Measurements from ENCODE around the gene TSPAN32. TPM values are rescaled to one million over a fixed set of nuclear protein-coding genes. Genes with fewer than 3 reads are reported as not detected.

Gene TSPAN32
- total and polyA plus RNA-seq, 2 donors (not counting 3 experiments of a cell fraction or from before 2014, with no cell fraction given) = not detected

- CTCF ChIA-PET = interaction anchor here (4.6 kb wide), 1 partner anchor 111 kb away, joined by 48 read pairs; no protein-coding TSS in a partner anchor
- no peaks in the 10 kb centered on the region for H3K27me3 ChIP-seq (ENCODE audit: control insufficient read depth in 2 of 2, insufficient read depth in 2 of 2, low read length in 2 of 2)
- H3K27ac ChIP-seq (ENCODE audit: insufficient read depth, low read depth, low read length) = no peak overlapping the region
- H3K4me2 ChIP-seq (ENCODE audit: insufficient read depth, low read length) = no peak overlapping the region
- no peaks in the 10 kb centered on the region for H4K20me1 ChIP-seq (replicated peaks; ENCODE audit: control insufficient read depth, extremely low read depth, insufficient read depth, low read length)
- H3K79me2 ChIP-seq (ENCODE audit: control insufficient read depth, insufficient read depth, low read length) = no peaks in the 10 kb centered on the region
- H2AFZ ChIP-seq (ENCODE audit: low read depth, low read length) = no peak overlapping the region
- dilution Hi-C loops (cut with MboI; ENCODE audit: extremely low pct_ligation_motif_present, low sequenced_read_pairs) = no loop called here
- intact Hi-C loops (cut with micrococcal nuclease) = loop anchor here (10.0 kb wide), 1 partner anchor 576 kb away; the partner anchor contains the start of gene CDKN1C
- no TSS peak for BruUV-seq (replicated peaks)
- no peak for FAIRE-seq
- POLR2A ChIA-PET = no interaction called here
- H3K36me3 ChIP-seq (ENCODE audit: control insufficient read depth in 2 of 2, extremely low read depth in 1 of 2, insufficient read depth in 2 of 2, low read length in 2 of 2) = no peaks in the 10 kb centered on the region
- no peaks in the 10 kb centered on the region for H3K9me1 ChIP-seq (replicated peaks; ENCODE audit: control insufficient read depth, extremely low read depth, insufficient read depth, low read length)
- H3K9me3 ChIP-seq (replicated peaks; ENCODE audit: control insufficient read depth, insufficient read depth, low read length) = no peaks in the 10 kb centered on the region
- peaks cover 7% of the 10 kb centered on the region for H3K4me1 ChIP-seq (ENCODE audit: control insufficient read depth, extremely low read depth, insufficient read depth, low read length)
- H3K9ac ChIP-seq (replicated peaks; ENCODE audit: extremely low read depth, insufficient read depth, low read length) = no peak overlapping the region
- no peak overlapping the region for H3K4me3 ChIP-seq (replicated peaks in 1 of 3; ENCODE audit: insufficient read depth in 1 of 3, low read depth in 1 of 3, low read length in 3 of 3)
- TF ChIP-seq POLR2AphosphoS5 (IDR thresholded peaks at IDR 0.05; ENCODE audit: insufficient read depth, low read depth, low read length) (no peak), JUN (IDR thresholded peaks at IDR 0.05; ENCODE audit: borderline replicate concordance, insufficient read depth, insufficient read length, low read depth) (no peak), FOS (IDR thresholded peaks at IDR 0.05; ENCODE audit: borderline replicate concordance, insufficient read depth, low read length) (no peak), GATA2 (IDR thresholded peaks at IDR 0.05; ENCODE audit: insufficient read depth, insufficient read length, low read depth, low read length) (no peak), CTCF (IDR thresholded peaks at IDR 0.05; ENCODE audit: extremely low read depth in 1 of 2, insufficient read depth in 1 of 2, low read depth in 1 of 2, low read length in 2 of 2) (no peak), MAX (IDR thresholded peaks at IDR 0.05; ENCODE audit: insufficient read depth, insufficient read length) (no peak)
- no peak for DNase-seq (ENCODE audit: low read depth, low spot score)
Observed at GRCh38 chr11:2308713-2309112, 6.9 kb downstream of the TSPAN32 start.

All from endothelial cell of umbilical vein (primary cell).